ENCODE results near the gene NT5DC3.

Gene NT5DC3

GRCh38 chr12:103833891-103834290, 7.1 kb downstream of the NT5DC3 start:
- peaks cover 86% of the 10 kb centered on the region for H3K79me2 ChIP-seq (ENCODE audit: low read length)
- no peak for DNase-seq

GRCh38 chr12:103833095-103833775, 7.8 kb downstream of the NT5DC3 start:
- no peaks in the 10 kb centered on the region for H3F3A ChIP-seq (ENCODE audit: insufficient read depth, low read length)
- no peak overlapping the region for H3K4me3 ChIP-seq (ENCODE audit: low read length)
- no peak overlapping the region for H3K4me2 ChIP-seq (ENCODE audit: low read depth, low read length)
- H4K20me1 ChIP-seq (ENCODE audit: insufficient read depth, low read length) = no peaks in the 10 kb centered on the region
- DNase-seq = no peak
- H3K79me2 ChIP-seq (ENCODE audit: low read length) = peaks cover 85% of the 10 kb centered on the region
- H3K27me3 ChIP-seq (replicated peaks; ENCODE audit: insufficient read depth, low read length) = no peaks in the 10 kb centered on the region
- H3K9me2 ChIP-seq (replicated peaks; ENCODE audit: insufficient read depth, low read length) = no peaks in the 10 kb centered on the region
- no peaks in the 10 kb centered on the region for H3K4me1 ChIP-seq (ENCODE audit: low read length)
- no peak overlapping the region for H3K9ac ChIP-seq (ENCODE audit: low read length)
- no peak for TF ChIP-seq EZH2 (optimal IDR thresholded peaks at IDR 0.05; ENCODE audit: low read depth, low read length)
- TF ChIP-seq CTCF (IDR thresholded peaks at IDR 0.05; ENCODE audit: low read length) = no peak
- no peak for TF ChIP-seq EZH2phosphoT487 (IDR thresholded peaks at IDR 0.05; ENCODE audit: low read length)
- no peak overlapping the region for H3K27ac ChIP-seq (ENCODE audit: low read length)
- no peaks in the 10 kb centered on the region for H3K36me3 ChIP-seq (replicated peaks; ENCODE audit: insufficient read depth, low read length)
- no peak overlapping the region for H2AFZ ChIP-seq (ENCODE audit: low read length)
- H3K9me3 ChIP-seq (replicated peaks; ENCODE audit: insufficient read depth, low read length) = no peaks in the 10 kb centered on the region

More at GRCh38 chr12:103833891-103834290, 7.1 kb downstream of the NT5DC3 start:
- Histone ChIP-seq H3K4me3 (ENCODE audit: low read length) (no peak overlapping the region), H3K9me3 (replicated peaks; ENCODE audit: insufficient read depth, low read length) (no peaks in the 10 kb centered on the region), H4K20me1 (ENCODE audit: insufficient read depth, low read length) (no peaks in the 10 kb centered on the region), H2AFZ (ENCODE audit: low read length) (no peak overlapping the region), H3K36me3 (replicated peaks; ENCODE audit: insufficient read depth, low read length) (no peaks in the 10 kb centered on the region), H3K27me3 (replicated peaks; ENCODE audit: insufficient read depth, low read length) (no peaks in the 10 kb centered on the region), H3K4me2 (ENCODE audit: low read depth, low read length) (no peak overlapping the region), H3F3A (ENCODE audit: insufficient read depth, low read length) (no peaks in the 10 kb centered on the region), H3K4me1 (ENCODE audit: low read length) (no peaks in the 10 kb centered on the region), H3K9me2 (replicated peaks; ENCODE audit: insufficient read depth, low read length) (no peaks in the 10 kb centered on the region), H3K27ac (ENCODE audit: low read length) (no peak overlapping the region), H3K9ac (ENCODE audit: low read length) (no peak overlapping the region)
- TF ChIP-seq EZH2 (optimal IDR thresholded peaks at IDR 0.05; ENCODE audit: low read depth, low read length) (no peak), EZH2phosphoT487 (IDR thresholded peaks at IDR 0.05; ENCODE audit: low read length) (no peak), CTCF (IDR thresholded peaks at IDR 0.05; ENCODE audit: low read length) (no peak)

GRCh38 chr12:103832048-103832997, 8.7 kb downstream of the NT5DC3 start:
- H3K9me2 ChIP-seq (replicated peaks; ENCODE audit: insufficient read depth, low read length) = no peaks in the 10 kb centered on the region
- H3K27ac ChIP-seq (ENCODE audit: low read length) = no peak overlapping the region
- no peaks in the 10 kb centered on the region for H3K4me1 ChIP-seq (ENCODE audit: low read length)
- no peaks in the 10 kb centered on the region for H3K9me3 ChIP-seq (replicated peaks; ENCODE audit: insufficient read depth, low read length)
- H3K27me3 ChIP-seq (replicated peaks; ENCODE audit: insufficient read depth, low read length) = no peaks in the 10 kb centered on the region
- H4K20me1 ChIP-seq (ENCODE audit: insufficient read depth, low read length) = no peaks in the 10 kb centered on the region
- DNase-seq = no peak
- H3K36me3 ChIP-seq (replicated peaks; ENCODE audit: insufficient read depth, low read length) = no peaks in the 10 kb centered on the region
- no peaks in the 10 kb centered on the region for H3F3A ChIP-seq (ENCODE audit: insufficient read depth, low read length)
- TF ChIP-seq EZH2 (optimal IDR thresholded peaks at IDR 0.05; ENCODE audit: low read depth, low read length) = no peak
- no peak for TF ChIP-seq EZH2phosphoT487 (IDR thresholded peaks at IDR 0.05; ENCODE audit: low read length)
- TF ChIP-seq CTCF (IDR thresholded peaks at IDR 0.05; ENCODE audit: low read length) = no peak
- no peak overlapping the region for H2AFZ ChIP-seq (ENCODE audit: low read length)
- H3K79me2 ChIP-seq (ENCODE audit: low read length) = peaks cover 88% of the 10 kb centered on the region
- no peak overlapping the region for H3K4me3 ChIP-seq (ENCODE audit: low read length)
- H3K9ac ChIP-seq (ENCODE audit: low read length) = no peak overlapping the region
- H3K4me2 ChIP-seq (ENCODE audit: low read depth, low read length) = no peak overlapping the region

Measured in MM.1S (cell line).